Mesothelial cell of epicardium (in vitro differentiated cells): ENCODE results near the gene MICAL2. TPM values are rescaled to one million over a fixed set of nuclear protein-coding genes. Genes with fewer than 3 reads are reported as not detected.

Experiments used
- DNase-seq, 2 experiments: peaks; one replicate each; pipeline ENCODE4 v3.0.0; 2021; ENCODE audit warnings: low spot score in 2 of 2; ENCODE audit not compliant: unreplicated experiment in 2 of 2
- H3K27ac Mint-ChIP-seq: 2 replicates; pipeline ENCODE4 v1.8.0; 2021; ENCODE audit warnings: mixed read lengths
- H3K27me3 Mint-ChIP-seq: 2 replicates; pipeline ENCODE4 v1.8.0; 2021; ENCODE audit warnings: low read depth, mixed read lengths
- H3K36me3 Mint-ChIP-seq: 2 replicates; pipeline ENCODE4 v1.8.0; 2021; ENCODE audit warnings: mixed read lengths
- H3K4me1 Mint-ChIP-seq: 2 replicates; pipeline ENCODE4 v1.8.0; 2021; ENCODE audit warnings: mixed read lengths
- H3K4me3 Mint-ChIP-seq: 2 replicates; pipeline ENCODE4 v1.8.0; 2021; ENCODE audit warnings: mild to moderate bottlenecking, moderate library complexity, mixed read lengths
- H3K9me3 Mint-ChIP-seq: 2 replicates; pipeline ENCODE4 v1.8.0; 2021; ENCODE audit warnings: mixed read lengths
- CTCF ChIP-seq: fragments of 200-600 bp; sonication (generic); IDR thresholded peaks from one replicate; pipeline ENCODE4 v1.5.0; 2021; ENCODE audit warnings: antibody characterized with exemption; ENCODE audit not compliant: unreplicated experiment
- total RNA-seq: library from RNA; stranded (reverse); gene quantifications from 3 replicates; pipeline ENCODE4 v1.2.1, GENCODE V29; 2021

Gene MICAL2
- total RNA-seq, 1 donor from 2014 or later = 15.0 TPM

DNA sequence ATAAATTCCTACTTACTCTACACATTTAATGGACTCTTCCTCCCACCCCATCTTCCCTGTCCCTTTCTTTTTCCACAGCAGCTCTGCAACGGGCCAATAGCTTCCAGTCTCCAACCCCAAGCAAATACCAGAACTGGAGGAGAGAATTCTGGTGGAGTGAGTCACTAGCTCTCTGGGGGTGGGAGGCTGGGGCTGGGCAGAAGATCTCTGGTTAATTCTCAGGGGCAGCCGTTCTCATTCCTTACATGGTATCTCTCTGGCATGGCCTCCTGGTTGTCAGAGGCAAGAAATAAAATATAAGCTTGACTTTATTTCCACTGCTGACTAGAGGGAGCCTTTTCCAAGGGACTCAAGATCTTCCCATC lies 176.6 kb downstream of the MICAL2 start:
- Mint-ChIP-seq H3K27me3 (peaks cover 4% of the 10 kb centered on the region), H3K27ac (peak overlapping the region; percentile 86), H3K9me3 (no peaks in the 10 kb centered on the region), H3K36me3 (no peaks in the 10 kb centered on the region), H3K4me3 (no peak overlapping the region), H3K4me1 (peaks cover 44% of the 10 kb centered on the region)
- no peak for DNase-seq
- TF ChIP-seq CTCF = no peak

GRCh38 chr11:12287374-12288211 lies 177.2 kb downstream of the MICAL2 start:
- no peak overlapping the region for H3K4me3 Mint-ChIP-seq
- peak overlapping the region; percentile 86 for H3K27ac Mint-ChIP-seq
- no peaks in the 10 kb centered on the region for H3K36me3 Mint-ChIP-seq

GRCh38 chr11:12288212-12288930 lies 178.0 kb downstream of the MICAL2 start:
- H3K36me3 Mint-ChIP-seq = no peaks in the 10 kb centered on the region
- no peaks in the 10 kb centered on the region for H3K9me3 Mint-ChIP-seq
- DNase-seq = peak; percentile 78 to 89
- no peaks in the 10 kb centered on the region for H3K27me3 Mint-ChIP-seq
- H3K27ac Mint-ChIP-seq = peak overlapping the region; percentile 63
- peaks cover 44% of the 10 kb centered on the region for H3K4me1 Mint-ChIP-seq
- TF ChIP-seq CTCF = peak; percentile 77
- no peak overlapping the region for H3K4me3 Mint-ChIP-seq

More at GRCh38 chr11:12287374-12288211, 177.2 kb downstream of the MICAL2 start:
- Mint-ChIP-seq H3K27me3 (no peaks in the 10 kb centered on the region), H3K9me3 (no peaks in the 10 kb centered on the region), H3K4me1 (peaks cover 44% of the 10 kb centered on the region)
- TF ChIP-seq CTCF = no peak
- peak in 1 of 2 experiments; percentile 64 for DNase-seq

GRCh38 chr11:12288931-12289666 lies 178.7 kb downstream of the MICAL2 start:
- DNase-seq = no peak
- no peak overlapping the region for H3K4me3 Mint-ChIP-seq
- H3K27ac Mint-ChIP-seq = peak overlapping the region; percentile 32
- H3K4me1 Mint-ChIP-seq = peaks cover 42% of the 10 kb centered on the region
- H3K36me3 Mint-ChIP-seq = no peaks in the 10 kb centered on the region
- TF ChIP-seq CTCF = peak; percentile 15
- H3K27me3 Mint-ChIP-seq = no peaks in the 10 kb centered on the region
- no peaks in the 10 kb centered on the region for H3K9me3 Mint-ChIP-seq

DNA sequence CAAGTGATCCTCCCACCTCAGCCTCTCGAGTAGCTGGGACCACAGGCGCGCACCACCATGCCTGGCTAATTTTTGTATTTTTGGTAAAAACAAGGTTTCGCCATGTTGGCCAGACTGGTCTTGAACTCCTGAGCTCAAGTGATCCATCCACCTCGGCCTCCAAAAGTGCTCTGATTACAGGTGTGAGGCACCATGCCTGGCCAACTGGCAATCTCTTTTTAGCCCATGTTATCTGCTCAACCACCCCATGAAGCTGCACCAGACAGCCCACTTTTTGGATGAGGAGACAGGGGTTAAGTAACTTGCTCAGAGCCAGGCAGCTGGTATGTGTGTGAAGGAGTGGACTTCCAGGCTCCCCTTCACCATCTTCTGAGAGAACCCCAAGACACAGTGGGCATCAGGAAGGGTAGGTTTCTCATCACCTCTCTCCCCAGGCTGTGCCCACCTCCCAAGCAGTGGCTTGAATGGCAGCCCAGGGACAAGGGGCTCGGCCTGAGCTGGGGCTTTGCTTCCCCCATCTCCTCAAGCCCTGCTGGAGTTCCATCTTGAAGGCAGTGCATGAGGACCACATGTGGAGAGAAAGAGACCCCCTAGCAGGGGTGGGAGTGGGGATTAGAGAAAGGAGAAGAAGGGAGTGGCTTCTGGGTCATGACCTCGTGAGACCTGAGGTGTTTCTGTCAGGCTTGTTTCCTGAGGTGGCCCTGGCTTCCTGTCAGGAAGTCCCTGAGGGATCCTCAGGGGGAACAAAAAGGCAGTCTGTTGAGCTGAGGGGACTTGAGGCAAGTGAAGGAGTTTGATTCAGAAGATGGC lies 179.5 kb downstream of the MICAL2 start:
- Mint-ChIP-seq H3K4me3 (no peak overlapping the region), H3K9me3 (no peaks in the 10 kb centered on the region), H3K4me1 (peaks cover 34% of the 10 kb centered on the region), H3K27ac (peak overlapping the region; percentile 4), H3K27me3 (no peaks in the 10 kb centered on the region), H3K36me3 (no peaks in the 10 kb centered on the region)
- no peak for DNase-seq
- no peak for TF ChIP-seq CTCF
